Neural crest cell (in vitro differentiated cells): ENCODE measurements around the gene MYO1B. TPM values are rescaled to one million over a fixed set of nuclear protein-coding genes. Genes with fewer than 3 reads are reported as not detected.

ENCODE experiments used
- DNase-seq: peaks from one replicate; pipeline ENCODE4 v3.0.0; 2021; ENCODE audit warnings: low read depth, mixed read lengths, low spot score
- H3K27ac Mint-ChIP-seq: one replicate; pipeline ENCODE4 v1.8.0; 2021; ENCODE audit warnings: mild to moderate bottlenecking, mixed read lengths; ENCODE audit not compliant: unreplicated experiment
- H3K27me3 Mint-ChIP-seq: 2 replicates; pipeline ENCODE4 v1.8.0; 2021; ENCODE audit warnings: low read depth, mild to moderate bottlenecking, mixed read lengths
- H3K36me3 Mint-ChIP-seq: 2 replicates; pipeline ENCODE4 v1.8.0; 2021; ENCODE audit warnings: low read depth, mild to moderate bottlenecking, mixed read lengths
- H3K4me1 Mint-ChIP-seq: 2 replicates; pipeline ENCODE4 v1.8.0; 2021; ENCODE audit warnings: mixed read lengths
- H3K4me3 Mint-ChIP-seq: one replicate; pipeline ENCODE4 v1.8.0; 2021; ENCODE audit warnings: mild to moderate bottlenecking, mixed read lengths
- H3K9me3 Mint-ChIP-seq: 2 replicates; pipeline ENCODE4 v1.8.0; 2021; ENCODE audit warnings: mixed read lengths
- CTCF ChIP-seq: fragments of 200-600 bp; sonication (generic); conservative IDR thresholded peaks from 2 replicates; pipeline ENCODE4 v1.5.0; 2021; ENCODE audit warnings: antibody characterized with exemption, mild to moderate bottlenecking
- total RNA-seq: library from RNA; stranded (reverse); gene quantifications from 2 replicates; pipeline ENCODE4 v1.2.1, GENCODE V29; 2021

MYO1B gene
- total RNA-seq, 1 donor from 2014 or later: 116 TPM

DNA sequence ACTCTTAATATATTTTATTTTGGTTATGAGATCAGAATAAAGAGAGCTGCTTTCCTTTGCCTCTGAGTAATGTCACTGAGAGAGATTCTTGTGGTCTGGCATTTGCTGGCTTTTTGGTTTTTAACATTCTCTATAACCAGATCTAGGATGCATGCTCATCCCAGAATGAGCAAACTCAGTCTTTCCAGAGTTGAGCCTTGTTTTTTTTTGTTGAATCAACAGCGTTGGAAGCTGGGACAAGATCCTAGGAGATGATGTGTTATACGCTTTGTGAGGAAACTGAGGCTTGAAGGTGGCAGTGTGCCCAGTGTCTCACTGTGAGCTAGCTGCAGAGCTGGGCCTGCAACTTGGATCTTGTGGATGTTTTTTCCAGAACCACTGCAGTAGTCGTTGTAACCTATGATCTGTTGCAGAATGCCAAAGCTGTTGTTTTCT lies 19.5 kb downstream of the MYO1B start:
- Mint-ChIP-seq H3K36me3 (peaks cover 4% of the 10 kb centered on the region), H3K4me1 (peaks cover 61% of the 10 kb centered on the region), H3K27me3 (no peaks in the 10 kb centered on the region), H3K4me3 (no peak overlapping the region), H3K27ac (no peak overlapping the region), H3K9me3 (no peaks in the 10 kb centered on the region)
- no peak for TF ChIP-seq CTCF
- DNase-seq: no peak

GRCh38 chr2:191265311-191266170 lies 20.3 kb downstream of the MYO1B start:
- H3K27me3 Mint-ChIP-seq: no peaks in the 10 kb centered on the region
- DNase-seq: no peak
- H3K4me3 Mint-ChIP-seq: no peak overlapping the region
- no peaks in the 10 kb centered on the region for H3K9me3 Mint-ChIP-seq
- TF ChIP-seq CTCF: no peak
- H3K4me1 Mint-ChIP-seq: peaks cover 63% of the 10 kb centered on the region
- peaks cover 2% of the 10 kb centered on the region for H3K36me3 Mint-ChIP-seq
- no peak overlapping the region for H3K27ac Mint-ChIP-seq

DNA sequence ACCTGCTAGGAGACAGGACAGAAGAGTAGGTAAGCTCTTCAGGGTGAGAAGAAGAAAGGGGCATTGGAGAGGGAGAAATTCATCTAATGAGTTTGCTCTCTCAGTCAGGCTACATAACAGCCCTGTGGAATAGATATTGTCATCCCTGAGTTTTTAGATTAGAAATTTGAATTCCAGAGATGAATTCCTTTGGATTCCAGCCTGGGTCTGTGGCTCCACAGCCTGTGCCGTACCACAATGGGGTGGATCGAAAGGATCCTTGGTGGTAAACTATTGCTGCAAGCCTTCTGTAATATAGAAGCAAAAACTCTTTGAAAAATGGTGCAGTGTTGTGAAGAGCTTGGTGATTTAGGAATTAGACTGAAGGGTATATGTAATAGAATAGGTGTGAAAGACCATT lies 21.0 kb downstream of the MYO1B start:
- no peak overlapping the region for H3K27ac Mint-ChIP-seq
- H3K9me3 Mint-ChIP-seq: no peaks in the 10 kb centered on the region
- no peak overlapping the region for H3K4me3 Mint-ChIP-seq
- TF ChIP-seq CTCF: no peak
- no peak for DNase-seq
- H3K4me1 Mint-ChIP-seq: peaks cover 69% of the 10 kb centered on the region
- H3K36me3 Mint-ChIP-seq: peaks cover 2% of the 10 kb centered on the region
- no peaks in the 10 kb centered on the region for H3K27me3 Mint-ChIP-seq

- DNase-seq: no peak
- no peaks in the 10 kb centered on the region for H3K27me3 Mint-ChIP-seq
- peak overlapping the region; percentile 94 for H3K27ac Mint-ChIP-seq
- H3K36me3 Mint-ChIP-seq: peaks cover 2% of the 10 kb centered on the region
- no peak for TF ChIP-seq CTCF
- no peak overlapping the region for H3K4me3 Mint-ChIP-seq
- H3K4me1 Mint-ChIP-seq: peaks cover 77% of the 10 kb centered on the region
- no peaks in the 10 kb centered on the region for H3K9me3 Mint-ChIP-seq
Measured at GRCh38 chr2:191268596-191268995, 23.4 kb downstream of the MYO1B start.

- Mint-ChIP-seq H3K9me3 (no peaks in the 10 kb centered on the region), H3K27ac (peak overlapping the region; percentile 58), H3K4me3 (peak overlapping the region; percentile 48), H3K4me1 (peaks cover 74% of the 10 kb centered on the region), H3K36me3 (peaks cover 2% of the 10 kb centered on the region), H3K27me3 (no peaks in the 10 kb centered on the region)
- TF ChIP-seq CTCF: no peak
- no peak for DNase-seq
Measured at GRCh38 chr2:191270306-191271161, 25.3 kb downstream of the MYO1B start.
